CD1c-positive myeloid dendritic cell (primary cell): ENCODE data around the gene PLA2G3.
A peak's percentile ranks its signal among the peaks of the same experiment; 100 is the strongest.

Source experiments
- DNase-seq: peaks from one replicate; pipeline ENCODE4 v3.0.0-alpha.2; 2016; ENCODE audit errors: extremely low spot score

PLA2G3 gene

DNA sequence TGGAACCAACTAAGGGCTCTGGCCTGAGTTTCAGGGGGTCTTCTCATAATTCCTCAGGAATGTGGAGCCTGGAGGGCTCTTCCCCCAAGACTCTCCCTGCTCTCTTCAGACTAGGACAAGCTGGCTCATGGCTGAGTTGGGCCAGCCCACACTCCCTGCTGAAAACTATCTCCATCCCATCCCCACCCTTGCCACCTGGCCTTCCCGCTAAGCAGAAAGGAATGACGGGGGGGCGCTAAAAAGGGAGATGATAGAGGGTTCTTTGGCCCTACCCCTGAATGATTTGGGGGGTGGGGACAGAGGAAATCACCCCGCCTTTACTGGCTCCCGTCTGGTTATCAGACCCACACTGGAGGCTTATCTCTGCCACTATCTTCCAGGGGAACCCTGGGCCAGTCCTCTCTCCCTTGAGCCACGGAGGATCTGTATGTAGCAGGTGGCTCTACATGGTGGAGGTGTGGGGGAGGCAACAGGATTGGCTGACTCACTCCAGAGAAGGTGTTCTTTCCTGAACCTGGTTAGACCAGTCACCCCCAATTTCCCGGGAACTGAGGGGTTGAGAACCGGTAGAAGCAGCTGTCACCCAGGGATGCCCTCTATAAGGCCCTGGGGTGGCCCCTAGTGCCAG, 53.5 kb downstream of the PLA2G3 start:
- no peak for DNase-seq

DNA sequence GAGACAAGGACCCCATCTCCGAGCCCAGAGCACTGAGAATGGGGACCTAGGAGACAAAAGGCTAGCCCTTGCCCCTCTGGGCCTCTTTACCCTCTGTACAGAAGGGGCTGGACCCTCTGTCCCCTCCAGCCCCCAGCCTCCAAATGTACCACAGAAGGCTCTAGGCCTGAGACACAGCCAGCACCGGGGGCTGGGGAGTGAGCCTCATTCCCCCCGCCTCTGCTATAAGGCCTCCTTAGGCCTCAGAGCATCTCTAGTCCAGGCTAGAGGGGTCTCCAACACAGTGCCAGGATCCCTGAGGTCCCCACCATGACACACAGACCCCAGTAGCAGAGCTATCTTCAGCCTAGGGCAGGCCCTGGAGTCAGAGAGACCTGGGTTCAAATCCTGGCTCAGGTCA, 54.4 kb downstream of the PLA2G3 start:
- DNase-seq, result no peak

GRCh38 chr22:31085493-31085824, 54.8 kb downstream of the PLA2G3 start:
- peak; percentile 63 for DNase-seq

DNA sequence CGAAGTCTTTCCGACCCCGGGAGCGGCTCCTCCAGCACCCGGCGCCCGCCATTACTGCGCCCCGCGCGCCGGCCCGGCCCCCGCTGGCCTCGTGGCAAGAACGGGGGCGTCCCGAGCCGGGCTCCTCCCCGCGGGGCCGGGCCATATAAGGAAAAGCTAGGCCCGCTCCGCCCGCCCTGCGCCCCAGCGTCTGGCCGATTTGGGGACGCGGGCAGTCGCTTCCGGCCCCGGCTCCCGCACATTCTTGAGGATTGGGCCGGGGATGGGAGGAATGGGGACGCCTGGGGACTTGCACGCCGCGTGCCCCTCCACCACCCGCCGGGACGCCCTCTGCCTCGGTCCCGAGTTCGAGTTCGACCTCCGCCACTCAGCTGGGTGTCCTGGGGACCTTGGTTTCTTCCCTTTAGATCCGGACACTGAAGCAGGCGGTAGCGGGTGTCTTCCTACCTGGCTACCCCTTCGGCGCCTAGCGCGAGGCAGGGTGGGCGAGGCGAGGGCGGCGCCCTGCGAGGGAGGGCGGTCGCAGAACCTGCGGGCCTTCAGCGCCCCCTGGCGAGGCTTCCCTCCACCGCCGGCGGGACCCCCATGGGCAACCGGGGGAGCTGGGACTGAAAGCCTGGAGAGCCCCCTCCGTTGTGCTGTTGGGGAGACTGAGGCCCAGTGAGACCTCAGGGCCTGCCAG, 55.4 kb downstream of the PLA2G3 start:
- peak; percentile 93 for DNase-seq
